GM18520 (cell line): ENCODE results near the gene MAST2.
"Not testable (repeated sequence)": the region's sequence is repeated elsewhere in the genome, so short reads cannot be mapped to it uniquely, and the experiment has no call there.

Source experiments
- ATAC-seq: cut with Tn5 transposase; IDR thresholded peaks from one replicate; pipeline ENCODE4 v1.9.1; 2021; ENCODE audit not compliant: unreplicated experiment

The MAST2 gene

GRCh38 chr1:45930258-45931150 is 127.1 kb downstream of the MAST2 start:
- no peak for ATAC-seq

GRCh38 chr1:45932205-45932604 is 128.8 kb downstream of the MAST2 start:
- ATAC-seq = not testable (repeated sequence)

- ATAC-seq = no peak
Observed at GRCh38 chr1:45934947-45935346, 131.5 kb downstream of the MAST2 start.

GRCh38 chr1:45938029-45938428 is 134.6 kb downstream of the MAST2 start:
- ATAC-seq = no peak

- ATAC-seq = no peak
Observed at GRCh38 chr1:45942411-45942810, 139.0 kb downstream of the MAST2 start.

GRCh38 chr1:45943185-45943584 is 139.8 kb downstream of the MAST2 start:
- no peak for ATAC-seq

- ATAC-seq = no peak
Observed at GRCh38 chr1:45945426-45945825, 142.0 kb downstream of the MAST2 start.

- ATAC-seq = not testable (repeated sequence)
Observed at GRCh38 chr1:45949462-45949861, 146.1 kb downstream of the MAST2 start.

- no peak for ATAC-seq
Observed at GRCh38 chr1:45952072-45952471, 148.7 kb downstream of the MAST2 start.

- ATAC-seq = no peak
Observed at GRCh38 chr1:45953934-45954847, 150.8 kb downstream of the MAST2 start.

GRCh38 chr1:45957684-45958083 is 154.3 kb downstream of the MAST2 start:
- ATAC-seq = no peak

- ATAC-seq = no peak
Observed at GRCh38 chr1:45958317-45958716, 154.9 kb downstream of the MAST2 start.

- ATAC-seq = no peak
Observed at GRCh38 chr1:45960930-45961715, 157.7 kb downstream of the MAST2 start.

GRCh38 chr1:45961936-45962335 is 158.5 kb downstream of the MAST2 start:
- not testable (repeated sequence) for ATAC-seq

GRCh38 chr1:45968941-45969666 is 165.7 kb downstream of the MAST2 start:
- no peak for ATAC-seq

GRCh38 chr1:45969866-45970265 is 166.5 kb downstream of the MAST2 start:
- ATAC-seq = no peak

- ATAC-seq = no peak
Observed at GRCh38 chr1:45971335-45971734, 167.9 kb downstream of the MAST2 start.

GRCh38 chr1:45971922-45972531 is 168.6 kb downstream of the MAST2 start:
- ATAC-seq = no peak

GRCh38 chr1:45972621-45973020 is 169.2 kb downstream of the MAST2 start:
- ATAC-seq = no peak

GRCh38 chr1:45973121-45973520 is 169.7 kb downstream of the MAST2 start:
- no peak for ATAC-seq
